ENCODE results near the gene MS4A10.

GRCh38 chr11:60767388-60767811 lies 17.7 kb upstream of the MS4A10 start:
- TF ChIP-seq ZZZ3 (IDR thresholded peaks at IDR 0.05; ENCODE audit: control insufficient read depth, insufficient read length, low read depth) (no peak), CTCF (IDR thresholded peaks at IDR 0.05 in 2 of 3, conservative IDR thresholded peaks at IDR 0.05 in 1 of 3; ENCODE audit: control insufficient read depth in 2 of 3, extremely low read depth in 1 of 3, insufficient read depth in 1 of 3, low read depth in 3 of 3, low read length in 3 of 3) (peak; percentile 32 to 56 (median 34); a peak in 4 of 6 replicates), POLR2A (IDR thresholded peaks at IDR 0.05; ENCODE audit: low read depth, low read length) (no peak), NFIC (IDR thresholded peaks at IDR 0.05; ENCODE audit: low read depth, low read length) (no peak), TARDBP (IDR thresholded peaks at IDR 0.05; ENCODE audit: borderline replicate concordance) (no peak), ELK1 (IDR thresholded peaks at IDR 0.05; ENCODE audit: low read depth, low read length) (no peak), ZNF384 (IDR thresholded peaks at IDR 0.05; ENCODE audit: borderline replicate concordance, low read depth, low read length) (no peak), ATF3 (IDR thresholded peaks at IDR 0.05; ENCODE audit: borderline replicate concordance, extremely low read depth, low read depth, low read length) (no peak), POLR2AphosphoS5 (IDR thresholded peaks at IDR 0.05; ENCODE audit: low read length) (no peak), KDM1A (IDR thresholded peaks at IDR 0.05; ENCODE audit: borderline replicate concordance) (no peak)
